ENCODE data around the gene L3MBTL4. TPM values are rescaled to one million over a fixed set of nuclear protein-coding genes. Genes with fewer than 3 reads are reported as not detected.

The L3MBTL4 gene
- total and polyA plus RNA-seq, 9 of the 15 experiments (the other 6 are each of a cell fraction or from before 2014, with no cell fraction given): not detected

DNA sequence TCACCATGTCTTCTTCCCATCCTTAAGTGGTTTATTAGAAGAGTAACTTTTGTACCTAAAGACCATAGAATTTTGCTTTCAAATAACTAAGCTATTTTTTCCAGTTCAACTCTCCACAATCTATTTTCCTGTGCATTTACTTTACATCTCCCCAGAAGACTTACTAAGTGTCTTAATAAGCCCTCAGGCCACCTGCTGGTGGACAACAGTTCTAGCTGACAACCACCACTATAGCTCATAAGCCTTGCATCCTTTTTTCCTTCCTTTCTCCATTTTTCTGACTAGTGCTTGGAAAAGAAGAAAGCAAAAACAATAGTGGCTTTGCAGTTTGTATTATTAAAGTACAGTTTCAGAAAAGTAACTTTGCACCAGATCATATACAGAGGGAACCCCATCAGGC lies 369.9 kb downstream of the L3MBTL4 start:
- intact Hi-C loops (cut with micrococcal nuclease): loop anchor here (10.0 kb wide), 1 partner anchor 60 kb away; no protein-coding TSS in a partner anchor
- DNase-seq (ENCODE audit: extremely low read depth in 1 of 4, low spot score in 3 of 4): no peak
- Histone ChIP-seq H4K20me1 (replicated peaks; ENCODE audit: control insufficient read depth, insufficient read depth, low read length) (no peaks in the 10 kb centered on the region), H3K4me1 (replicated peaks in 1 of 2; ENCODE audit: control insufficient read depth in 2 of 2, insufficient read depth in 2 of 2, low read length in 2 of 2) (no peaks in the 10 kb centered on the region), H3K36me3 (ENCODE audit: control insufficient read depth, insufficient read depth, low read length) (no peaks in the 10 kb centered on the region), H3K9me1 (ENCODE audit: control insufficient read depth, insufficient read depth, low read length) (no peaks in the 10 kb centered on the region), H3K27ac (ENCODE audit: extremely low read depth, low read depth, low read length) (no peak overlapping the region), H3K9ac (ENCODE audit: insufficient read depth in 1 of 2, low read depth in 2 of 2, low read length in 2 of 2) (no peak overlapping the region), H2AFZ (ENCODE audit: low read depth, low read length) (no peak overlapping the region), H3K9me3 (replicated peaks; ENCODE audit: control insufficient read depth, insufficient read depth, low read depth, low read length) (no peaks in the 10 kb centered on the region), H3K27me3 (ENCODE audit: control insufficient read depth in 2 of 2, insufficient read depth in 2 of 2, low read length in 2 of 2) (no peaks in the 10 kb centered on the region), H3K79me2 (ENCODE audit: control insufficient read depth, insufficient read depth, low read length) (no peaks in the 10 kb centered on the region), H3K4me2 (ENCODE audit: insufficient read depth, low read length) (no peak overlapping the region), H3K4me3 (no peak overlapping the region)
- ATAC-seq: no peak
- TF ChIP-seq ARNT (IDR thresholded peaks at IDR 0.05) (no peak), ZBTB1 (CRISPR knock-in tag; IDR thresholded peaks at IDR 0.05; ENCODE audit: borderline replicate concordance, low read depth) (no peak), ZNF140 (CRISPR knock-in tag; IDR thresholded peaks at IDR 0.05) (no peak), TEAD1 (CRISPR knock-in tag; IDR thresholded peaks at IDR 0.05) (no peak), ZNF766 (CRISPR knock-in tag; conservative IDR thresholded peaks at IDR 0.05) (no peak), ZKSCAN3 (CRISPR knock-in tag; IDR thresholded peaks at IDR 0.05) (no peak), IRF2 (CRISPR knock-in tag; IDR thresholded peaks at IDR 0.05) (no peak), U2AF2 (optimal IDR thresholded peaks at IDR 0.05; ENCODE audit: low read depth, low read length) (no peak), NFIC (IDR thresholded peaks at IDR 0.05) (no peak)
- ChIA-PET CTCF (ENCODE audit: low intra/inter-chr PET ratio) (no interaction called here), POLR2A (no interaction called here)
- in situ Hi-C loops (cut with MboI): no loop called here
- BruUV-seq (replicated peaks): no TSS peak
- FAIRE-seq: no peak

All from K562 (cell line).